ENCODE data around the gene CACNA1I. TPM values are rescaled to one million over a fixed set of nuclear protein-coding genes. Genes with fewer than 3 reads are reported as not detected.

Gene CACNA1I
- polyA plus RNA-seq, 3 donors: 0.04 TPM; not detected in 2

- H3K9me3 ChIP-seq (replicated peaks in 1 of 2; ENCODE audit: control insufficient read depth in 1 of 2, insufficient read depth in 1 of 2, low read length in 2 of 2): peaks cover 0 to 15% of the 10 kb centered on the region in 2 donors
- intact Hi-C loops (cut with micrococcal nuclease): no loop called here
- Mint-ChIP-seq H3K27me3 (ENCODE audit: low read depth in 3 of 3) (peaks cover 43 to 70% (median 46%) of the 10 kb centered on the region in 3 donors), H3K4me3 (peak overlapping the region in 1 of 2 donors; percentile 42), H3K4me1 (peaks cover 8% of the 10 kb centered on the region), H3K36me3 (peaks cover 0 to 3% of the 10 kb centered on the region in 2 donors), H3K9me3 (peaks cover 0 to 11% (median 3%) of the 10 kb centered on the region in 7 donors), H3K27ac (no peak overlapping the region)
- no peak for DNase-seq
- H3K4me1 ChIP-seq (ENCODE audit: control insufficient read depth in 1 of 2, insufficient read depth in 2 of 2, low read length in 2 of 2): peaks cover 0 to 7% of the 10 kb centered on the region in 2 donors
- no peak overlapping the region for H3K9ac ChIP-seq (ENCODE audit: insufficient read depth, low read length, poor library complexity, severe bottlenecking)
- H4K20me1 ChIP-seq (ENCODE audit: insufficient read depth, low read length): no peaks in the 10 kb centered on the region
- no peak overlapping the region for H3K27ac ChIP-seq (ENCODE audit: low read depth in 1 of 2, low read length in 2 of 2)
- no peaks in the 10 kb centered on the region for H3K79me2 ChIP-seq (ENCODE audit: insufficient read depth, low read length)
- no peak overlapping the region for H3K4me3 ChIP-seq (replicated peaks in 1 of 3; ENCODE audit: low read depth in 2 of 3, low read length in 3 of 3)
- 38% methylated on average over 2 of the region's 8 CpGs for WGBS (ENCODE audit: insufficient coverage)
- no peak overlapping the region for H3K4me2 ChIP-seq (replicated peaks; ENCODE audit: extremely low read depth, low read length, poor library complexity, severe bottlenecking)
- TF ChIP-seq CTCF (IDR thresholded peaks at IDR 0.05): no peak
- no peak overlapping the region for H2AFZ ChIP-seq (ENCODE audit: insufficient read depth, low read depth, low read length, poor library complexity, severe bottlenecking)
- H3K27me3 ChIP-seq (ENCODE audit: control insufficient read depth in 2 of 2, insufficient read depth in 2 of 2, low read length in 2 of 2): peaks cover 18 to 49% of the 10 kb centered on the region in 2 donors
- no peaks in the 10 kb centered on the region for H3K36me3 ChIP-seq (replicated peaks in 1 of 2; ENCODE audit: control insufficient read depth in 1 of 2, insufficient read depth in 2 of 2, low read length in 2 of 2)
Measured at GRCh38 chr22:39665229-39665628, 94.7 kb downstream of the CACNA1I start.

- Mint-ChIP-seq H3K9me3 (peaks cover 0 to 17% (median 4%) of the 10 kb centered on the region in 7 donors), H3K27me3 (ENCODE audit: low read depth in 3 of 3) (peaks cover 41 to 64% (median 46%) of the 10 kb centered on the region in 3 donors), H3K27ac (no peak overlapping the region), H3K36me3 (peaks cover 0 to 3% of the 10 kb centered on the region in 2 donors), H3K4me3 (peak overlapping the region in 1 of 2 donors; percentile 8), H3K4me1 (peaks cover 8% of the 10 kb centered on the region)
- WGBS (ENCODE audit: insufficient coverage): 84% methylated on average over 15 of the region's 16 CpGs
- no peaks in the 10 kb centered on the region for H4K20me1 ChIP-seq (ENCODE audit: insufficient read depth, low read length)
- H3K9me3 ChIP-seq (replicated peaks in 1 of 2; ENCODE audit: control insufficient read depth in 1 of 2, insufficient read depth in 1 of 2, low read length in 2 of 2): peaks cover 3 to 15% of the 10 kb centered on the region in 2 donors
- H2AFZ ChIP-seq (ENCODE audit: insufficient read depth, low read depth, low read length, poor library complexity, severe bottlenecking): no peak overlapping the region
- H3K27ac ChIP-seq (ENCODE audit: low read depth in 1 of 2, low read length in 2 of 2): no peak overlapping the region
- H3K9ac ChIP-seq (ENCODE audit: insufficient read depth, low read length, poor library complexity, severe bottlenecking): no peak overlapping the region
- DNase-seq: no peak
- no peak overlapping the region for H3K4me2 ChIP-seq (replicated peaks; ENCODE audit: extremely low read depth, low read length, poor library complexity, severe bottlenecking)
- TF ChIP-seq CTCF (IDR thresholded peaks at IDR 0.05): no peak
- no peaks in the 10 kb centered on the region for H3K79me2 ChIP-seq (ENCODE audit: insufficient read depth, low read length)
- peaks cover 0 to 7% of the 10 kb centered on the region in 2 donors for H3K4me1 ChIP-seq (ENCODE audit: control insufficient read depth in 1 of 2, insufficient read depth in 2 of 2, low read length in 2 of 2)
- intact Hi-C loops (cut with micrococcal nuclease): no loop called here
- H3K36me3 ChIP-seq (replicated peaks in 1 of 2; ENCODE audit: control insufficient read depth in 1 of 2, insufficient read depth in 2 of 2, low read length in 2 of 2): no peaks in the 10 kb centered on the region
- peaks cover 18 to 43% of the 10 kb centered on the region in 2 donors for H3K27me3 ChIP-seq (ENCODE audit: control insufficient read depth in 2 of 2, insufficient read depth in 2 of 2, low read length in 2 of 2)
- H3K4me3 ChIP-seq (replicated peaks in 1 of 3; ENCODE audit: low read depth in 2 of 3, low read length in 3 of 3): no peak overlapping the region
Measured at GRCh38 chr22:39665661-39666431, 95.3 kb downstream of the CACNA1I start.
